Astrocyte of the spinal cord (primary cell): Measurements from ENCODE around the gene BPNT1.
"Not testable (repeated sequence)": the region's sequence is repeated elsewhere in the genome, so short reads cannot be mapped to it uniquely, and the experiment has no call there.

Experiments used
- DNase-seq: peaks from one replicate; pipeline ENCODE4 v3.0.0; 2011; ENCODE audit warnings: low read depth, low spot score
- H3K4me3 ChIP-seq: 2 replicates; pipeline ENCODE4 v1.5.1; 2011; ENCODE audit warnings: low read depth, mild to moderate bottlenecking, low read length, moderate library complexity
- CTCF ChIP-seq: IDR thresholded peaks from 2 replicates; pipeline ENCODE4 v1.5.1; 2012; ENCODE audit warnings: low read depth, mild to moderate bottlenecking, low read length, inconsistent platforms
- in situ Hi-C: cut with HindIII; loops from 2 replicates; pipeline ENCODE4 v1.10.0; 2017; ENCODE audit warnings: low sequenced_read_pairs

Gene BPNT1

GRCh38 chr1:220123889-220124288 is 34.3 kb upstream of the BPNT1 start:
- TF ChIP-seq CTCF: peak; percentile 46
- H3K4me3 ChIP-seq: no peak overlapping the region
- no peak for DNase-seq
- in situ Hi-C loops: no loop called here

- no peak for TF ChIP-seq CTCF
- in situ Hi-C loops: no loop called here
- DNase-seq: no peak
- H3K4me3 ChIP-seq: no peak overlapping the region
Observed at GRCh38 chr1:220123066-220123465, 33.5 kb upstream of the BPNT1 start.

- no peak for TF ChIP-seq CTCF
- no peak overlapping the region for H3K4me3 ChIP-seq
- no peak for DNase-seq
- in situ Hi-C loops: no loop called here
Observed at GRCh38 chr1:220121791-220122530, 32.4 kb upstream of the BPNT1 start.

GRCh38 chr1:220119043-220119512 is 29.5 kb upstream of the BPNT1 start:
- no peak overlapping the region for H3K4me3 ChIP-seq
- DNase-seq: no peak
- TF ChIP-seq CTCF: no peak
- in situ Hi-C loops: no loop called here

- no peak overlapping the region for H3K4me3 ChIP-seq
- peak; percentile 58 for TF ChIP-seq CTCF
- DNase-seq: peak; percentile 32
- in situ Hi-C loops: no loop called here
Observed at GRCh38 chr1:220113136-220113695, 23.6 kb upstream of the BPNT1 start.

GRCh38 chr1:220112600-220112999 is 23.0 kb upstream of the BPNT1 start:
- in situ Hi-C loops, H3K4me3 ChIP-seq, DNase-seq: not testable (repeated sequence)

- DNase-seq, H3K4me3 ChIP-seq, in situ Hi-C loops: not testable (repeated sequence)
Observed at GRCh38 chr1:220110473-220110872, 20.9 kb upstream of the BPNT1 start.
